Left colon (tissue), 2 donors: ENCODE results near the gene PCDH9. TPM values are rescaled to one million over a fixed set of nuclear protein-coding genes. Genes with fewer than 3 reads are reported as not detected.

ENCODE experiments used
- ATAC-seq: fragments of 200-7000 bp; cut with Tn5 transposase; one replicate; pipeline ENCODE4 v1.9.1; 2020; ENCODE audit warnings: mild to moderate bottlenecking, moderate library complexity
- DNase-seq, 2 donors: peaks; one replicate each; pipeline ENCODE4 v3.0.0-alpha.2; 2020
- intact Hi-C, 2 donors: fragments of 100-400 bp; cut with DNase I in 1 of 2; cut with micrococcal nuclease in 1 of 2; formaldehyde crosslinking; loops; one replicate each; pipeline versions ENCODE4 v1.11.2 to v1.14.0; 2022; cut with DNase I, micrococcal nuclease
- total RNA-seq, 2 donors: library from RNA; stranded (reverse); fragmentation: NEBNext Ultra II Directional; extraction: Animal tissue kit (Norgen Biotek cat#: 25700); gene quantifications; one replicate each; pipeline ENCODE4 v1.2.1, GENCODE V29; 2021
- donor health status: DM: no; HTN: no; CAD: no.
- donor health status: DM: yes; HTN: yes; CAD: no.

Gene PCDH9
- total RNA-seq, 2 donors from 2014 or later: 0.61 to 1.4 TPM

GRCh38 chr13:67226696-67227095, 3.4 kb downstream of the PCDH9 start:
- intact Hi-C loops: no loop called here
- ATAC-seq: no peak
- no peak for DNase-seq

GRCh38 chr13:67225252-67226159, 4.6 kb downstream of the PCDH9 start:
- DNase-seq (no peak), ATAC-seq (no peak)
- intact Hi-C loops: no loop called here

- ATAC-seq (peak; percentile 83), DNase-seq (peak; percentile 32 to 71)
- intact Hi-C loops: no loop called here
Measured at GRCh38 chr13:67224148-67224846, 5.8 kb downstream of the PCDH9 start.

- ATAC-seq: no peak
Measured at GRCh38 chr13:67223742-67224141, 6.4 kb downstream of the PCDH9 start.

GRCh38 chr13:67223024-67223423, 7.1 kb downstream of the PCDH9 start:
- ATAC-seq: no peak

More at GRCh38 chr13:67223742-67224141, 6.4 kb downstream of the PCDH9 start:
- no peak for DNase-seq
- intact Hi-C loops: no loop called here

GRCh38 chr13:67221630-67222226, 8.4 kb downstream of the PCDH9 start:
- ATAC-seq (no peak), DNase-seq (no peak)
- intact Hi-C loops: no loop called here

More at GRCh38 chr13:67223024-67223423, 7.1 kb downstream of the PCDH9 start:
- intact Hi-C loops: no loop called here
- DNase-seq: no peak

- intact Hi-C loops: no loop called here
- ATAC-seq (no peak), DNase-seq (no peak)
Measured at GRCh38 chr13:67219113-67219512, 11.0 kb downstream of the PCDH9 start.

GRCh38 chr13:67217880-67218279, 12.3 kb downstream of the PCDH9 start:
- intact Hi-C loops: no loop called here
- no peak for DNase-seq
- no peak for ATAC-seq

- intact Hi-C loops: no loop called here
- ATAC-seq: no peak
- no peak for DNase-seq
Measured at GRCh38 chr13:67216864-67217263, 13.3 kb downstream of the PCDH9 start.

- intact Hi-C loops: no loop called here
- ATAC-seq (no peak), DNase-seq (no peak)
Measured at GRCh38 chr13:67210208-67210607, 19.9 kb downstream of the PCDH9 start.

- ATAC-seq: no peak
- no peak for DNase-seq
- intact Hi-C loops: no loop called here
Measured at GRCh38 chr13:67208552-67208951, 21.6 kb downstream of the PCDH9 start.

- DNase-seq (no peak), ATAC-seq (no peak)
- intact Hi-C loops: no loop called here
Measured at GRCh38 chr13:67204764-67205163, 25.4 kb downstream of the PCDH9 start.

GRCh38 chr13:67200605-67201004, 29.5 kb downstream of the PCDH9 start:
- ATAC-seq: no peak
- DNase-seq: no peak
- intact Hi-C loops: no loop called here

GRCh38 chr13:67200183-67200582, 30.0 kb downstream of the PCDH9 start:
- intact Hi-C loops: no loop called here
- DNase-seq: no peak
- ATAC-seq: no peak

- ATAC-seq: no peak
- intact Hi-C loops: no loop called here
- no peak for DNase-seq
Measured at GRCh38 chr13:67197704-67198103, 32.4 kb downstream of the PCDH9 start.

- intact Hi-C loops: no loop called here
- ATAC-seq (no peak), DNase-seq (no peak)
Measured at GRCh38 chr13:67193979-67194378, 36.2 kb downstream of the PCDH9 start.

GRCh38 chr13:67192751-67193150, 37.4 kb downstream of the PCDH9 start:
- ATAC-seq (no peak), DNase-seq (no peak)
- intact Hi-C loops: no loop called here

GRCh38 chr13:67186995-67187569, 43.1 kb downstream of the PCDH9 start:
- intact Hi-C loops: no loop called here
- ATAC-seq (no peak), DNase-seq (no peak)

GRCh38 chr13:67184247-67184646, 45.9 kb downstream of the PCDH9 start:
- ATAC-seq: no peak
- no peak for DNase-seq
- intact Hi-C loops: no loop called here
